HepG2 (cell line): ENCODE results near the gene KRT12. TPM values are rescaled to one million over a fixed set of nuclear protein-coding genes. Genes with fewer than 3 reads are reported as not detected.
"Not testable (repeated sequence)": the region's sequence is repeated elsewhere in the genome, so short reads cannot be mapped to it uniquely, and the experiment has no call there.

Experiments
- ATAC-seq: fragments of 200-7000 bp; cut with Tn5 transposase; 3 replicates; pipeline ENCODE4 v1.9.1; 2020; ENCODE audit warnings: mild to moderate bottlenecking, moderate library complexity
- BruUV-seq: library from RNA; stranded (reverse); fragments of 400-500 nt; replicated peaks from 2 replicates; lab custom pipeline; 2021; lab: Mats Ljungman, UMichigan
- CTCF ChIA-PET: fragments of 300-600 bp; formaldehyde crosslinking; extraction: SDS; loops from one replicate; lab custom pipeline; 2021; ENCODE audit warnings: low total read pairs, inconsistent platforms, low intra/inter-chr PET ratio; lab: Yijun Ruan, JAX
- POLR2A ChIA-PET: fragments of 350-600 bp; sonication (Branson Sonifier 250); formaldehyde crosslinking; loops from one replicate; lab custom pipeline; 2020; ENCODE audit warnings: antibody characterized with exemption, inconsistent platforms; lab: Yijun Ruan, JAX
- DNase-seq: peaks from one replicate; pipeline ENCODE4 v3.0.0-alpha.2; 2015; ENCODE audit warnings: low spot score
- FAIRE-seq: peaks from 3 replicates; lab custom pipeline; 2011; peaks lifted over from hg19 to GRCh38; lab: Jason Lieb, UNC
- H2AFZ ChIP-seq: one replicate; pipeline ENCODE4 v1.6.1; 2011; ENCODE audit warnings: low read length, inconsistent platforms
- H3K27ac ChIP-seq: fragments of 300-600 bp; 3 replicates; pipeline ENCODE4 v1.8.0; 2011; ENCODE audit warnings: mixed run types, mild to moderate bottlenecking, mixed read lengths, low read length, inconsistent platforms; ENCODE audit not compliant: insufficient read depth; ENCODE audit errors: extremely low read length
- H3K27me3 ChIP-seq, 2 experiments: fragments of 200-600 bp in 1 of 2; 2 replicates in 1 of 2; 3 replicates in 1 of 2; pipeline versions ENCODE4 v1.6.0 to v1.8.0; 2011; ENCODE audit warnings: low read length in 2 of 2, mild to moderate bottlenecking in 2 of 2, moderate library complexity in 2 of 2, inconsistent platforms in 1 of 2; ENCODE audit not compliant: insufficient read depth in 2 of 2, control insufficient read depth in 1 of 2
- H3K36me3 ChIP-seq, 2 experiments: fragments of 200-600 bp in 1 of 2; replicated peaks in 1 of 2; 2 replicates in 1 of 2; 3 replicates in 1 of 2; pipeline versions ENCODE4 v1.5.1 to v1.8.0; 2011; ENCODE audit warnings: low read length in 2 of 2, inconsistent platforms in 1 of 2; ENCODE audit not compliant: insufficient read depth in 2 of 2, control insufficient read depth in 1 of 2
- H3K4me1 ChIP-seq: 2 replicates; pipeline ENCODE4 v1.5.1; 2012; ENCODE audit warnings: low read length, inconsistent platforms; ENCODE audit not compliant: insufficient read depth
- H3K4me2 ChIP-seq: 2 replicates; pipeline ENCODE4 v1.6.0; 2011; ENCODE audit warnings: low read depth, low read length, inconsistent platforms
- H3K4me3 ChIP-seq, 3 experiments: fragments of 200-600 bp in 1 of 3; sonication (generic), shearing (Covaris generic) in 1 of 3; replicated peaks in 1 of 3; 2 replicates each; pipeline ENCODE4 v1.5.1; 2011 to 2016; ENCODE audit warnings: low read length in 3 of 3, inconsistent platforms in 2 of 3, low read depth in 2 of 3, mild to moderate bottlenecking in 2 of 3, control low read depth in 1 of 3, mixed read lengths in 1 of 3; ENCODE audit not compliant: insufficient read depth in 1 of 3
- H3K79me2 ChIP-seq: one replicate; pipeline ENCODE4 v1.6.1; 2011; ENCODE audit warnings: low read length, inconsistent platforms; ENCODE audit not compliant: insufficient read depth
- H3K9ac ChIP-seq: 2 replicates; pipeline ENCODE4 v1.6.0; 2011; ENCODE audit warnings: mild to moderate bottlenecking, low read depth, low read length, inconsistent platforms; ENCODE audit not compliant: insufficient read depth
- H3K9me3 ChIP-seq: 2 replicates; pipeline ENCODE4 v1.5.1; 2012; ENCODE audit warnings: mild to moderate bottlenecking, low read length
- H4K20me1 ChIP-seq: 2 replicates; pipeline ENCODE4 v1.6.0; 2011; ENCODE audit warnings: inconsistent platforms, mild to moderate bottlenecking, low read length, moderate library complexity; ENCODE audit not compliant: insufficient read depth
- BORCS8-MEF2B ChIP-seq: sonication (generic); formaldehyde crosslinking; IDR thresholded peaks from 2 replicates; pipeline ENCODE4 v1.8.0; 2022; ENCODE audit warnings: mild to moderate bottlenecking, missing genetic modification reagents
- CHD2 ChIP-seq: IDR thresholded peaks from 2 replicates; pipeline ENCODE4 v1.6.1; 2011; ENCODE audit warnings: low read depth, low read length, improper control_type of control experiment
- FIP1L1 ChIP-seq: fragments of 200-400 bp; formaldehyde crosslinking; IDR thresholded peaks from 2 replicates; pipeline ENCODE4 v1.6.1; 2018; ENCODE audit warnings: low read depth, mild to moderate bottlenecking, low read length, moderate library complexity, borderline replicate concordance; ENCODE audit not compliant: insufficient read depth
- FLYWCH1 ChIP-seq: sonication (generic); formaldehyde crosslinking; IDR thresholded peaks from 2 replicates; pipeline ENCODE4 v1.8.1; 2023; ENCODE audit warnings: mild to moderate bottlenecking, missing genetic modification reagents
- HMGA1 ChIP-seq: sonication (generic); formaldehyde crosslinking; conservative IDR thresholded peaks from 2 replicates; pipeline ENCODE4 v1.4.0; 2020; ENCODE audit warnings: missing genetic modification reagents
- HNF4A ChIP-seq: sonication (generic); formaldehyde crosslinking; IDR thresholded peaks from 2 replicates; pipeline ENCODE4 v1.4.0; 2020; ENCODE audit warnings: missing genetic modification reagents
- MNT ChIP-seq: fragments of 450-650 bp; IDR thresholded peaks from 2 replicates; pipeline ENCODE4 v1.6.1; 2016
- NFIB ChIP-seq: sonication (generic); formaldehyde crosslinking; IDR thresholded peaks from 2 replicates; pipeline ENCODE4 v1.9.0; 2021; ENCODE audit warnings: missing genetic modification reagents, mild to moderate bottlenecking, borderline replicate concordance
- ZFAT ChIP-seq: sonication (generic); formaldehyde crosslinking; conservative IDR thresholded peaks from 2 replicates; pipeline ENCODE4 v1.8.1; 2023; ENCODE audit warnings: missing genetic modification reagents, inconsistent platforms
- ZNF597 ChIP-seq: sonication (generic); formaldehyde crosslinking; IDR thresholded peaks from 2 replicates; pipeline ENCODE4 v1.5.0; 2020; ENCODE audit warnings: missing genetic modification reagents
- ZNF619 ChIP-seq: sonication (generic); formaldehyde crosslinking; IDR thresholded peaks from 2 replicates; pipeline ENCODE4 v1.4.0; 2020; ENCODE audit warnings: mild to moderate bottlenecking, missing genetic modification reagents
- ZNF777 ChIP-seq: sonication (generic); formaldehyde crosslinking; IDR thresholded peaks from 2 replicates; pipeline ENCODE4 v1.4.0; 2020; ENCODE audit warnings: missing genetic modification reagents
- WGBS: methylation state at CpG from one replicate; pipeline ENCODE4 v1.1.6; 2017; ENCODE audit warnings: low lambda C conversion rate; 5-methylcytosine and 5-hydroxymethylcytosine counted together
- in situ Hi-C: cut with HindIII; loops from 2 replicates; pipeline ENCODE4 v1.10.0; 2017; ENCODE audit warnings: low pct_unique_long_range_greater_than_20kb; ENCODE audit not compliant: extremely low pct_ligation_motif_present
- intact Hi-C: fragments of 100-400 bp; cut with micrococcal nuclease; formaldehyde crosslinking; loops from one replicate; pipeline ENCODE4 v1.10.0; 2022; ENCODE audit not compliant: unreplicated experiment
- polyA plus RNA-seq, 8 experiments: library from polyadenylated mRNA; depleted of rRNA in 3 of 8; stranded (reverse) in 7 of 8; unstranded in 1 of 8; fragments of >200 nt; fragmentation: Illumina TruSeq in 4 of 8; extraction: Trizol in 4 of 8; gene quantifications; 2 replicates each; pipeline versions ENCODE4 v1.2.1 to v1.2.3, GENCODE V29; 2011 to 2016; ENCODE audit warnings: low read depth in 4 of 8, missing spikeins in 1 of 8, mixed read lengths in 1 of 8; ENCODE audit not compliant: insufficient read depth in 1 of 8
- total RNA-seq, 5 experiments: library from RNA; depleted of rRNA; stranded (reverse); fragments of >200 nt; fragmentation: Illumina TruSeq; extraction: Trizol; gene quantifications; 2 replicates each; pipeline ENCODE4 v1.2.3, GENCODE V29; 2016; ENCODE audit warnings: low read depth in 1 of 5

The KRT12 gene
- total and polyA plus RNA-seq, 2 of the 13 experiments (the other 11 are each of a cell fraction or from before 2014, with no cell fraction given) = 0.07 to 0.09 TPM

- TF ChIP-seq NFIB (CRISPR knock-in tag) (no peak), BORCS8-MEF2B (CRISPR knock-in tag) (no peak), FLYWCH1 (CRISPR knock-in tag) (no peak), CHD2 (no peak), ZNF597 (CRISPR knock-in tag) (no peak), ZNF619 (CRISPR knock-in tag) (no peak), FIP1L1 (no peak), ZNF777 (CRISPR knock-in tag) (no peak), HNF4A (CRISPR knock-in tag) (no peak), HMGA1 (no peak), ZFAT (CRISPR knock-in tag) (no peak)
Measured at GRCh38 chr17:40815381-40815780, 51.6 kb downstream of the KRT12 start (continued).

- H3K4me2 ChIP-seq, H3K9me3 ChIP-seq, intact Hi-C loops, CTCF ChIA-PET, H3K27ac ChIP-seq, H3K27me3 ChIP-seq, BruUV-seq, H3K4me3 ChIP-seq, ATAC-seq, FAIRE-seq, H3K36me3 ChIP-seq, H3K9ac ChIP-seq, in situ Hi-C loops, DNase-seq, H2AFZ ChIP-seq, H4K20me1 ChIP-seq: not testable (repeated sequence)
- peak; percentile 46 for TF ChIP-seq MNT
- POLR2A ChIA-PET = interaction anchor here (1.2 kb wide), 1 partner anchor 874 kb away, joined by 3 read pairs; the partner anchor contains the start of gene EIF1
- Histone ChIP-seq H3K4me1 (peaks cover 20% of the 10 kb centered on the region), H3K79me2 (peaks cover 13% of the 10 kb centered on the region)
- 55% methylated on average over 3 of the region's 3 CpGs for WGBS
Measured at GRCh38 chr17:40814657-40815056, 52.4 kb downstream of the KRT12 start.
